ENCODE data around the gene GCAT. TPM values are rescaled to one million over a fixed set of nuclear protein-coding genes. Genes with fewer than 3 reads are reported as not detected.

The GCAT gene
- total RNA-seq, 4 donors from 2014 or later, result 11.6 to 15.2 (median 12.3) TPM

DNA sequence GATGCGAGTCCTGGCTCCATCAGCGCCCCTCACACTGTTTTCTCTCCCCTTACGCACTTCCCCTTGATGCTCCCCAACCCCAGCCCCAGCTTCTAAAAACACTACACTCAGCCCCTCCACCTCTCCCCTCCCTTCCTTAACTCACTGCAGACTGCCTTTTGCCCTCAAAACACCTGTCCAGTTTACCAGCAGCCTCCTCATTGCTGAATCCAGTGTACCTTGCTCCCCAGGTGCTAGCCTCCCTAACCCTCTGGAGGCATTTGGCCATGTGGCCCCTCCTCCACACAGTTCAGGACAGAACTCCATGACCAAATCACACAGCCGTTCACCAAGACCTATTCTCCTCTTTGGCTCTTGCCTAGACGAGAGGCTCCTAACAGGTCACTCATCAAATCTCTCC, 12.6 kb downstream of the GCAT start:
- Histone ChIP-seq H3K4me1 (peaks cover 17 to 34% (median 29%) of the 10 kb centered on the region in 4 donors), H3K36me3 (peaks cover 0 to 15% (median 8%) of the 10 kb centered on the region in 4 donors), H3K4me3 (no peak overlapping the region), H3K27me3 (peaks cover 0 to 63% (median 0%) of the 10 kb centered on the region in 4 donors), H3K27ac (replicated peaks in 1 of 4) (no peak overlapping the region), H3K9me3 (no peaks in the 10 kb centered on the region)
- TF ChIP-seq EP300 (IDR thresholded peaks at IDR 0.05) (no peak), POLR2AphosphoS5 (IDR thresholded peaks at IDR 0.05) (no peak), POLR2A (IDR thresholded peaks at IDR 0.05; ENCODE audit: low read depth) (no peak), CTCF (IDR thresholded peaks at IDR 0.05) (no peak)
- intact Hi-C loops (cut with DNase I), result no loop called here
- WGBS, result 88% methylated on average over 5 of the region's 5 CpGs
- DNase-seq (ENCODE audit: extremely low spot score), result no peak

- Histone ChIP-seq H3K4me1 (peaks cover 21 to 46% (median 37%) of the 10 kb centered on the region in 4 donors), H3K4me3 (no peak overlapping the region), H3K27me3 (peaks cover 0 to 63% (median 0%) of the 10 kb centered on the region in 4 donors), H3K9me3 (no peaks in the 10 kb centered on the region), H3K27ac (replicated peaks in 1 of 4) (no peak overlapping the region), H3K36me3 (no peaks in the 10 kb centered on the region)
- intact Hi-C loops (cut with DNase I), result no loop called here
- 56% methylated on average over 8 of the region's 8 CpGs for WGBS
- DNase-seq (ENCODE audit: extremely low spot score), result no peak
- TF ChIP-seq CTCF (IDR thresholded peaks at IDR 0.05) (no peak), POLR2A (IDR thresholded peaks at IDR 0.05; ENCODE audit: low read depth) (no peak), EP300 (IDR thresholded peaks at IDR 0.05) (no peak), POLR2AphosphoS5 (IDR thresholded peaks at IDR 0.05) (no peak)
Measured at GRCh38 chr22:37822079-37822833, 14.5 kb downstream of the GCAT start.

GRCh38 chr22:37823134-37823985, 15.6 kb downstream of the GCAT start, which contains the start of gene GALR3:
TSS of gene GALR3 (plus strand) at chr22:37823382. CDS start at chr22:37823407, 25 bp downstream.
- no peak within 1 kb of the TSS for H3K27ac ChIP-seq (replicated peaks in 1 of 4)
- H3K9me3 ChIP-seq, result no peaks in the 10 kb centered on the region
- intact Hi-C loops (cut with DNase I), result no loop called here
- H3K4me3 ChIP-seq, result no peak within 1 kb of the TSS
- peaks cover 0 to 63% (median 0%) of the 10 kb centered on the region in 4 donors for H3K27me3 ChIP-seq
- H3K36me3 ChIP-seq, result peaks cover 0 to 3% (median 0%) of the 10 kb centered on the region in 4 donors
- WGBS, result 81% methylated on average over 18 of the region's 21 CpGs
- TF ChIP-seq POLR2AphosphoS5 (IDR thresholded peaks at IDR 0.05) (no peak), CTCF (IDR thresholded peaks at IDR 0.05) (no peak), EP300 (IDR thresholded peaks at IDR 0.05) (no peak), POLR2A (IDR thresholded peaks at IDR 0.05; ENCODE audit: low read depth) (no peak)
- H3K4me1 ChIP-seq, result peaks cover 11 to 43% (median 29%) of the 10 kb centered on the region in 4 donors
- no peak for DNase-seq (ENCODE audit: extremely low spot score)

- no peak for DNase-seq (ENCODE audit: extremely low spot score)
- H3K4me1 ChIP-seq, result peaks cover 4 to 32% (median 21%) of the 10 kb centered on the region in 4 donors
- no peaks in the 10 kb centered on the region for H3K9me3 ChIP-seq
- H3K27me3 ChIP-seq, result peaks cover 0 to 49% (median 0%) of the 10 kb centered on the region in 4 donors
- WGBS, result 26% methylated on average over 30 of the region's 135 CpGs
- peaks cover 4 to 19% (median 11%) of the 10 kb centered on the region in 4 donors for H3K36me3 ChIP-seq
- peak overlapping the region; percentile 37 to 52 (median 40) for H3K4me3 ChIP-seq
- TF ChIP-seq CTCF (IDR thresholded peaks at IDR 0.05) (no peak), POLR2A (IDR thresholded peaks at IDR 0.05; ENCODE audit: low read depth) (no peak), EP300 (IDR thresholded peaks at IDR 0.05) (no peak), POLR2AphosphoS5 (IDR thresholded peaks at IDR 0.05) (no peak)
- intact Hi-C loops (cut with DNase I), result no loop called here
- H3K27ac ChIP-seq (replicated peaks in 1 of 4), result no peak overlapping the region
Measured at GRCh38 chr22:37824674-37825641, 17.2 kb downstream of the GCAT start.

Measured in esophagus muscularis mucosa (tissue), 4 donors.